ENCODE measurements around the gene TMA7.

The TMA7 gene

DNA sequence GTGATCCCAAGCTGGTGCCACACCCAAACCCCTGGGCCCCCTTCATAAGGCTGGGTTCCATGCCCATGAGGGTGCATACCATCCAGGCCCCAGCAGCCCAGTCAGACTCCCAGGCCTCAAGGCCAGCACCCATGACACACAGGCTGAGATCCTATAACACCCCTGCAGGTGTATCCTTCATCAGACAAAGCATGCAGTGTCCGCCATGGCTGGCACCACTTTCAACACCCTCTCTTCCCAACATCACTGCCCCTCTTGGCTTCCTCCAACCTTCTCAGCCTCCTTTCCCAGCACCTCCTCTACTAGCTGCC, 3.6 kb upstream of the TMA7 start (continued):
- TF ChIP-seq, protein P1, sequence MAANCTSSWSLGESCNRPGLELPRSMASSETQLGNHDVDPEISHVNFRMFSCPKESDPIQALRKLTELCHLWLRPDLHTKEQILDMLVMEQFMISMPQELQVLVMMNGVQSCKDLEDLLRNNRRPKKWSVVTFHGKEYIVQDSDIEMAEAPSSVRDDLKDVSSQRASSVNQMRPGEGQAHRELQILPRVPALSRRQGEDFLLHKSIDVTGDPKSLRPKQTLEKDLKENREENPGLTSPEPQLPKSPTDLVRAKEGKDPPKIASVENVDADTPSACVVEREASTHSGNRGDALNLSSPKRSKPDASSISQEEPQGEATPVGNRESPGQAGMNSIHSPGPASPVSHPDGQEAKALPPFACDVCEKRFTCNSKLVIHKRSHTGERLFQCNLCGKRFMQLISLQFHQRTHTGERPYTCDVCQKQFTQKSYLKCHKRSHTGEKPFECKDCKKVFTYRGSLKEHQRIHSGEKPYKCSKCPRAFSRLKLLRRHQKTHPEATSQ (tag by site-specific recombination; IDR thresholded peaks at IDR 0.05) = no peak
- TF ChIP-seq ZNF585B (tag by site-specific recombination; IDR thresholded peaks at IDR 0.05) = no peak
- TF ChIP-seq, protein P2, sequence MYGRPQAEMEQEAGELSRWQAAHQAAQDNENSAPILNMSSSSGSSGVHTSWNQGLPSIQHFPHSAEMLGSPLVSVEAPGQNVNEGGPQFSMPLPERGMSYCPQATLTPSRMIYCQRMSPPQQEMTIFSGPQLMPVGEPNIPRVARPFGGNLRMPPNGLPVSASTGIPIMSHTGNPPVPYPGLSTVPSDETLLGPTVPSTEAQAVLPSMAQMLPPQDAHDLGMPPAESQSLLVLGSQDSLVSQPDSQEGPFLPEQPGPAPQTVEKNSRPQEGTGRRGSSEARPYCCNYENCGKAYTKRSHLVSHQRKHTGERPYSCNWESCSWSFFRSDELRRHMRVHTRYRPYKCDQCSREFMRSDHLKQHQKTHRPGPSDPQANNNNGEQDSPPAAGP (tag by site-specific recombination; IDR thresholded peaks at IDR 0.05) = no peak
- TF ChIP-seq ZNF596 (tag by site-specific recombination; IDR thresholded peaks at IDR 0.05) = no peak
- no peak for TF ChIP-seq ZIC2 (tag by site-specific recombination; IDR thresholded peaks at IDR 0.05)
- TF ChIP-seq ZNF274 (IDR thresholded peaks at IDR 0.05; ENCODE audit: low read length) = no peak
- no peak for TF ChIP-seq ZNF274 (tag by site-specific recombination; IDR thresholded peaks at IDR 0.05; ENCODE audit: borderline replicate concordance)

DNA sequence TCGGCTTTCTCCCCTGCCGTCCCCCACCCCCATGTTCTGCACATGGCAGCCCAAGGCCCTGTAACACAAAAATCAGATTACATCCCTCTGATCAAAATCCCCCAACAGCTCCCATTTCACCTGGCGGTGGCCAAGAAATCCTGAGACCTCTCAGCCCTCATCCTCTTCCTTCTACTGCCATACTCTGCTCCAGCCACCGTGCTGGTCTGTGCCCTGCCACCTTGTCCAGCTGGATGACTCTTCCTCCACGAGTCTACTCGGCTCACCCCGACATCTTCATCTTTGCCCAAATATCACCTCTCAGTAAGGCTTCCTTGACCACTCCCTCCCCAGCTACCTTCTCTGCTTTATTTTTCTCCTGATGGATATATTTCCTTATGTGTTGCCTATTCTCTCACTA, 3.2 kb upstream of the TMA7 start:
- Histone ChIP-seq H3K36me3 (ENCODE audit: control insufficient read depth in 2 of 2, insufficient read depth in 1 of 2, low read length in 2 of 2) (peaks cover 5 to 34% of the 10 kb centered on the region in 2 experiments; a peak in 2 of 3 replicates), H3K27ac (ENCODE audit: extremely low read depth, low read depth, low read length) (no peak overlapping the region), H3K9me3 (ENCODE audit: control insufficient read depth, insufficient read depth, low read depth, low read length) (no peaks in the 10 kb centered on the region), H3K4me1 (ENCODE audit: control insufficient read depth, insufficient read depth, low read length) (no peaks in the 10 kb centered on the region), H3K4me3 (ENCODE audit: low read depth, low read length) (no peak overlapping the region)
- CTCF ChIA-PET = interaction anchor here (0.6 to 5.9 kb wide), 40 partner anchors 9 to 574 kb away, joined by 3 to 238 read pairs (median 7); partner anchors contain the start of genes ATRIP, CDC25A, NME6 and SLC26A6
- TF ChIP-seq, protein P3, sequence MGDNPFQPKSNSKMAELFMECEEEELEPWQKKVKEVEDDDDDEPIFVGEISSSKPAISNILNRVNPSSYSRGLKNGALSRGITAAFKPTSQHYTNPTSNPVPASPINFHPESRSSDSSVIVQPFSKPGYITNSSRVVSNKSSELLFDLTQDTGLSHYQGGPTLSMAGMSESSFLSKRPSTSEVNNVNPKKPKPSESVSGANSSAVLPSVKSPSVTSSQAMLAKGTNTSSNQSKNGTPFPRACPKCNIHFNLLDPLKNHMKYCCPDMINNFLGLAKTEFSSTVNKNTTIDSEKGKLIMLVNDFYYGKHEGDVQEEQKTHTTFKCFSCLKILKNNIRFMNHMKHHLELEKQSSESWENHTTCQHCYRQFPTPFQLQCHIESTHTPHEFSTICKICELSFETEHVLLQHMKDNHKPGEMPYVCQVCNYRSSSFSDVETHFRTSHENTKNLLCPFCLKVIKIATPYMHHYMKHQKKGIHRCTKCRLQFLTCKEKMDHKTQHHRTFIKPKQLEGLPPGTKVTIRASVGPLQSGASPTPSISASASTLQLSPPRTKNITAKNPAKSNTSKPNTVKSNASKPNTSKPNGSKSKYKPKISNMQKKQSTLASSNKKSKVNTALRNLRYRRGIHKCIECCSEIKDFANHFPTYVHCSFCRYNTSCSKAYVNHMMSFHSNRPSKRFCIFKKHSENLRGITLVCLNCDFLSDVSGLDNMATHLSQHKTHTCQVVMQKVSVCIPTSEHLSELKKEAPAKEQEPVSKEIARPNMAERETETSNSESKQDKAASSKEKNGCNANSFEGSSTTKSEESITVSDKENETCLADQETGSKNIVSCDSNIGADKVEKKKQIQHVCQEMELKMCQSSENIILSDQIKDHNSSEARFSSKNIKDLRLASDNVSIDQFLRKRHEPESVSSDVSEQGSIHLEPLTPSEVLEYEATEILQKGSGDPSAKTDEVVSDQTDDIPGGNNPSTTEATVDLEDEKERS (tag by site-specific recombination; IDR thresholded peaks at IDR 0.05) = no peak
- TF ChIP-seq ZNF416 (tag by site-specific recombination; IDR thresholded peaks at IDR 0.05) (no peak), ZNF169 (tag by site-specific recombination; IDR thresholded peaks at IDR 0.05) (no peak), ZNF776 (tag by site-specific recombination; IDR thresholded peaks at IDR 0.05; ENCODE audit: borderline replicate concordance) (no peak), ZNF629 (tag by site-specific recombination; IDR thresholded peaks at IDR 0.05) (no peak), ZNF19 (tag by site-specific recombination; IDR thresholded peaks at IDR 0.05; ENCODE audit: low read depth) (no peak), ZNF394 (tag by site-specific recombination; IDR thresholded peaks at IDR 0.05; ENCODE audit: borderline replicate concordance) (no peak), OVOL3 (tag by site-specific recombination; IDR thresholded peaks at IDR 0.05) (no peak), ZNF792 (tag by site-specific recombination; IDR thresholded peaks at IDR 0.05) (no peak), MYNN (tag by site-specific recombination; IDR thresholded peaks at IDR 0.05; ENCODE audit: borderline replicate concordance) (no peak), YY1 (tag by site-specific recombination; IDR thresholded peaks at IDR 0.05) (no peak)
- TF ChIP-seq, protein P4, sequence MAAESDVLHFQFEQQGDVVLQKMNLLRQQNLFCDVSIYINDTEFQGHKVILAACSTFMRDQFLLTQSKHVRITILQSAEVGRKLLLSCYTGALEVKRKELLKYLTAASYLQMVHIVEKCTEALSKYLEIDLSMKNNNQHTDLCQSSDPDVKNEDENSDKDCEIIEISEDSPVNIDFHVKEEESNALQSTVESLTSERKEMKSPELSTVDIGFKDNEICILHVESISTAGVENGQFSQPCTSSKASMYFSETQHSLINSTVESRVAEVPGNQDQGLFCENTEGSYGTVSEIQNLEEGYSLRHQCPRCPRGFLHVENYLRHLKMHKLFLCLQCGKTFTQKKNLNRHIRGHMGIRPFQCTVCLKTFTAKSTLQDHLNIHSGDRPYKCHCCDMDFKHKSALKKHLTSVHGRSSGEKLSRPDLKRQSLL (tag by site-specific recombination; IDR thresholded peaks at IDR 0.05) = no peak
- TF ChIP-seq, protein P5, sequence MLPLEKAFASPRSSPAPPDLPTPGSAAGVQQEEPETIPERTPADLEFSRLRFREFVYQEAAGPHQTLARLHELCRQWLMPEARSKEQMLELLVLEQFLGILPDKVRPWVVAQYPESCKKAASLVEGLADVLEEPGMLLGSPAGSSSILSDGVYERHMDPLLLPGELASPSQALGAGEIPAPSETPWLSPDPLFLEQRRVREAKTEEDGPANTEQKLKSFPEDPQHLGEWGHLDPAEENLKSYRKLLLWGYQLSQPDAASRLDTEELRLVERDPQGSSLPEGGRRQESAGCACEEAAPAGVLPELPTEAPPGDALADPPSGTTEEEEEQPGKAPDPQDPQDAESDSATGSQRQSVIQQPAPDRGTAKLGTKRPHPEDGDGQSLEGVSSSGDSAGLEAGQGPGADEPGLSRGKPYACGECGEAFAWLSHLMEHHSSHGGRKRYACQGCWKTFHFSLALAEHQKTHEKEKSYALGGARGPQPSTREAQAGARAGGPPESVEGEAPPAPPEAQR (tag by site-specific recombination; IDR thresholded peaks at IDR 0.05) = no peak
- TF ChIP-seq, protein P6, sequence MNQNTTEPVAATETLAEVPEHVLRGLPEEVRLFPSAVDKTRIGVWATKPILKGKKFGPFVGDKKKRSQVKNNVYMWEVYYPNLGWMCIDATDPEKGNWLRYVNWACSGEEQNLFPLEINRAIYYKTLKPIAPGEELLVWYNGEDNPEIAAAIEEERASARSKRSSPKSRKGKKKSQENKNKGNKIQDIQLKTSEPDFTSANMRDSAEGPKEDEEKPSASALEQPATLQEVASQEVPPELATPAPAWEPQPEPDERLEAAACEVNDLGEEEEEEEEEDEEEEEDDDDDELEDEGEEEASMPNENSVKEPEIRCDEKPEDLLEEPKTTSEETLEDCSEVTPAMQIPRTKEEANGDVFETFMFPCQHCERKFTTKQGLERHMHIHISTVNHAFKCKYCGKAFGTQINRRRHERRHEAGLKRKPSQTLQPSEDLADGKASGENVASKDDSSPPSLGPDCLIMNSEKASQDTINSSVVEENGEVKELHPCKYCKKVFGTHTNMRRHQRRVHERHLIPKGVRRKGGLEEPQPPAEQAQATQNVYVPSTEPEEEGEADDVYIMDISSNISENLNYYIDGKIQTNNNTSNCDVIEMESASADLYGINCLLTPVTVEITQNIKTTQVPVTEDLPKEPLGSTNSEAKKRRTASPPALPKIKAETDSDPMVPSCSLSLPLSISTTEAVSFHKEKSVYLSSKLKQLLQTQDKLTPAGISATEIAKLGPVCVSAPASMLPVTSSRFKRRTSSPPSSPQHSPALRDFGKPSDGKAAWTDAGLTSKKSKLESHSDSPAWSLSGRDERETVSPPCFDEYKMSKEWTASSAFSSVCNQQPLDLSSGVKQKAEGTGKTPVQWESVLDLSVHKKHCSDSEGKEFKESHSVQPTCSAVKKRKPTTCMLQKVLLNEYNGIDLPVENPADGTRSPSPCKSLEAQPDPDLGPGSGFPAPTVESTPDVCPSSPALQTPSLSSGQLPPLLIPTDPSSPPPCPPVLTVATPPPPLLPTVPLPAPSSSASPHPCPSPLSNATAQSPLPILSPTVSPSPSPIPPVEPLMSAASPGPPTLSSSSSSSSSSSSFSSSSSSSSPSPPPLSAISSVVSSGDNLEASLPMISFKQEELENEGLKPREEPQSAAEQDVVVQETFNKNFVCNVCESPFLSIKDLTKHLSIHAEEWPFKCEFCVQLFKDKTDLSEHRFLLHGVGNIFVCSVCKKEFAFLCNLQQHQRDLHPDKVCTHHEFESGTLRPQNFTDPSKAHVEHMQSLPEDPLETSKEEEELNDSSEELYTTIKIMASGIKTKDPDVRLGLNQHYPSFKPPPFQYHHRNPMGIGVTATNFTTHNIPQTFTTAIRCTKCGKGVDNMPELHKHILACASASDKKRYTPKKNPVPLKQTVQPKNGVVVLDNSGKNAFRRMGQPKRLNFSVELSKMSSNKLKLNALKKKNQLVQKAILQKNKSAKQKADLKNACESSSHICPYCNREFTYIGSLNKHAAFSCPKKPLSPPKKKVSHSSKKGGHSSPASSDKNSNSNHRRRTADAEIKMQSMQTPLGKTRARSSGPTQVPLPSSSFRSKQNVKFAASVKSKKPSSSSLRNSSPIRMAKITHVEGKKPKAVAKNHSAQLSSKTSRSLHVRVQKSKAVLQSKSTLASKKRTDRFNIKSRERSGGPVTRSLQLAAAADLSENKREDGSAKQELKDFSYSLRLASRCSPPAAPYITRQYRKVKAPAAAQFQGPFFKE (tag by site-specific recombination; IDR thresholded peaks at IDR 0.05; ENCODE audit: borderline replicate concordance) = no peak
- TF ChIP-seq, protein P7, sequence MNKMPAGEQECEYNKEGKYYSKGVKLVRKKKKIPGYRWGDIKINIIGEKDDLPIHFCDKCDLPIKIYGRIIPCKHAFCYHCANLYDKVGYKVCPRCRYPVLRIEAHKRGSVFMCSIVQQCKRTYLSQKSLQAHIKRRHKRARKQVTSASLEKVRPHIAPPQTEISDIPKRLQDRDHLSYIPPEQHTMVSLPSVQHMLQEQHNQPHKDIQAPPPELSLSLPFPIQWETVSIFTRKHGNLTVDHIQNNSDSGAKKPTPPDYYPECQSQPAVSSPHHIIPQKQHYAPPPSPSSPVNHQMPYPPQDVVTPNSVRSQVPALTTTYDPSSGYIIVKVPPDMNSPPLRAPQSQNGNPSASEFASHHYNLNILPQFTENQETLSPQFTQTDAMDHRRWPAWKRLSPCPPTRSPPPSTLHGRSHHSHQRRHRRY (tag by site-specific recombination; IDR thresholded peaks at IDR 0.05) = no peak
- POLR2A ChIA-PET = interaction anchor here (0.6 to 2.5 kb wide), 4 partner anchors 10 to 36 kb away, joined by 3 to 22 read pairs (median 9); partner anchors contain the start of gene ATRIP
